Activated CD4-positive, alpha-beta T cell treated with anti-CD3 and anti-CD28 coated beads for 1 hour (primary cell): ENCODE measurements around the gene CCDC170.
A peak's percentile ranks its signal among the peaks of the same experiment; 100 is the strongest.
"Not testable (repeated sequence)": the region's sequence is repeated elsewhere in the genome, so short reads cannot be mapped to it uniquely, and the experiment has no call there.

Source experiments
- DNase-seq: peaks from one replicate; pipeline ENCODE4 v3.0.0-alpha.2; 2020

Gene CCDC170

GRCh38 chr6:151493804-151494234, at the start of gene CCDC170:
Gene CCDC170 (plus strand): TSS chr6:151494017. CDS start chr6:151494129, 112 bp downstream.
- DNase-seq = no peak

- DNase-seq = no peak
These were observed 48.3 kb upstream of the CCDC170 start for GRCh38 chr6:151445482-151445881.

- DNase-seq = no peak
These were observed 46.6 kb upstream of the CCDC170 start for GRCh38 chr6:151447237-151447636.

GRCh38 chr6:151448623-151449022, 45.2 kb upstream of the CCDC170 start:
- no peak for DNase-seq

- DNase-seq = not testable (repeated sequence)
These were observed 42.9 kb upstream of the CCDC170 start for GRCh38 chr6:151450928-151451327.

- DNase-seq = no peak
These were observed 42.3 kb upstream of the CCDC170 start for GRCh38 chr6:151451417-151451949.

GRCh38 chr6:151451950-151452749, 41.7 kb upstream of the CCDC170 start, which contains the start of gene RMND1:
Gene RMND1 (minus strand): TSS chr6:151452126. CDS start chr6:151445811, 6,315 bp downstream.
- peak; percentile 99 for DNase-seq

- DNase-seq = no peak
These were observed 40.9 kb upstream of the CCDC170 start for GRCh38 chr6:151452750-151453427.

GRCh38 chr6:151455751-151456398, 37.9 kb upstream of the CCDC170 start:
- not testable (repeated sequence) for DNase-seq

- DNase-seq = no peak
These were observed 32.1 kb upstream of the CCDC170 start for GRCh38 chr6:151461673-151462072.

GRCh38 chr6:151464702-151465101, 29.1 kb upstream of the CCDC170 start:
- DNase-seq = no peak

GRCh38 chr6:151475653-151476523, 17.9 kb upstream of the CCDC170 start:
- no peak for DNase-seq

- no peak for DNase-seq
These were observed 16.1 kb upstream of the CCDC170 start for GRCh38 chr6:151477726-151478125.

GRCh38 chr6:151478670-151479069, 15.1 kb upstream of the CCDC170 start:
- no peak for DNase-seq

- DNase-seq = no peak
These were observed 12.0 kb upstream of the CCDC170 start for GRCh38 chr6:151481786-151482185.

- no peak for DNase-seq
These were observed 11.5 kb upstream of the CCDC170 start for GRCh38 chr6:151482290-151482689.

GRCh38 chr6:151483994-151484393, 9.8 kb upstream of the CCDC170 start:
- no peak for DNase-seq

GRCh38 chr6:151488226-151488625, 5.6 kb upstream of the CCDC170 start:
- no peak for DNase-seq

- DNase-seq = no peak
These were observed 2.8 kb upstream of the CCDC170 start for GRCh38 chr6:151490996-151491395.

GRCh38 chr6:151493161-151493803, 535 bp upstream of the CCDC170 start:
- no peak for DNase-seq

- no peak for DNase-seq
These were observed 568 bp downstream of the CCDC170 start for GRCh38 chr6:151494235-151494935.
